ENCODE results near the gene HOXD3.

DNA sequence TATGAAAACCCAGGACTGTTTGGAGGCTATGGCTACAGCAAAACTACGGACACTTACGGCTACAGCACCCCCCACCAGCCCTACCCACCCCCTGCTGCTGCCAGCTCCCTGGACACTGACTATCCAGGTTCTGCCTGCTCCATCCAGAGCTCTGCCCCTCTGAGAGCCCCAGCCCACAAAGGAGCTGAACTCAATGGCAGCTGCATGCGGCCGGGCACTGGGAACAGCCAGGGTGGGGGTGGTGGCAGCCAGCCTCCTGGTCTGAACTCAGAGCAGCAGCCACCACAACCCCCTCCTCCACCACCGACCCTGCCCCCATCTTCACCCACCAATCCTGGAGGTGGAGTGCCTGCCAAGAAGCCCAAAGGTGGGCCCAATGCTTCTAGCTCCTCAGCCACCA is 12.1 kb downstream of the HOXD3 start:
- no peak for TF ChIP-seq RAD21 (IDR thresholded peaks at IDR 0.05; ENCODE audit: low read depth)
- no peak for TF ChIP-seq ZBTB7A (IDR thresholded peaks at IDR 0.05; ENCODE audit: low read depth)
- no peak for TF ChIP-seq CEBPB (IDR thresholded peaks at IDR 0.05)
- TF ChIP-seq YY1 (IDR thresholded peaks at IDR 0.05; ENCODE audit: low read depth): no peak
- TF ChIP-seq, protein P1, sequence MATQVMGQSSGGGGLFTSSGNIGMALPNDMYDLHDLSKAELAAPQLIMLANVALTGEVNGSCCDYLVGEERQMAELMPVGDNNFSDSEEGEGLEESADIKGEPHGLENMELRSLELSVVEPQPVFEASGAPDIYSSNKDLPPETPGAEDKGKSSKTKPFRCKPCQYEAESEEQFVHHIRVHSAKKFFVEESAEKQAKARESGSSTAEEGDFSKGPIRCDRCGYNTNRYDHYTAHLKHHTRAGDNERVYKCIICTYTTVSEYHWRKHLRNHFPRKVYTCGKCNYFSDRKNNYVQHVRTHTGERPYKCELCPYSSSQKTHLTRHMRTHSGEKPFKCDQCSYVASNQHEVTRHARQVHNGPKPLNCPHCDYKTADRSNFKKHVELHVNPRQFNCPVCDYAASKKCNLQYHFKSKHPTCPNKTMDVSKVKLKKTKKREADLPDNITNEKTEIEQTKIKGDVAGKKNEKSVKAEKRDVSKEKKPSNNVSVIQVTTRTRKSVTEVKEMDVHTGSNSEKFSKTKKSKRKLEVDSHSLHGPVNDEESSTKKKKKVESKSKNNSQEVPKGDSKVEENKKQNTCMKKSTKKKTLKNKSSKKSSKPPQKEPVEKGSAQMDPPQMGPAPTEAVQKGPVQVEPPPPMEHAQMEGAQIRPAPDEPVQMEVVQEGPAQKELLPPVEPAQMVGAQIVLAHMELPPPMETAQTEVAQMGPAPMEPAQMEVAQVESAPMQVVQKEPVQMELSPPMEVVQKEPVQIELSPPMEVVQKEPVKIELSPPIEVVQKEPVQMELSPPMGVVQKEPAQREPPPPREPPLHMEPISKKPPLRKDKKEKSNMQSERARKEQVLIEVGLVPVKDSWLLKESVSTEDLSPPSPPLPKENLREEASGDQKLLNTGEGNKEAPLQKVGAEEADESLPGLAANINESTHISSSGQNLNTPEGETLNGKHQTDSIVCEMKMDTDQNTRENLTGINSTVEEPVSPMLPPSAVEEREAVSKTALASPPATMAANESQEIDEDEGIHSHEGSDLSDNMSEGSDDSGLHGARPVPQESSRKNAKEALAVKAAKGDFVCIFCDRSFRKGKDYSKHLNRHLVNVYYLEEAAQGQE (IDR thresholded peaks at IDR 0.05; ENCODE audit: low read depth): no peak
- TF ChIP-seq EP300 (IDR thresholded peaks at IDR 0.05; ENCODE audit: borderline replicate concordance): no peak
- no peak for TF ChIP-seq CREB1 (IDR thresholded peaks at IDR 0.05; ENCODE audit: low read depth)
- TF ChIP-seq, protein P2, sequence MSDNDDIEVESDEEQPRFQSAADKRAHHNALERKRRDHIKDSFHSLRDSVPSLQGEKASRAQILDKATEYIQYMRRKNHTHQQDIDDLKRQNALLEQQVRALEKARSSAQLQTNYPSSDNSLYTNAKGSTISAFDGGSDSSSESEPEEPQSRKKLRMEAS (IDR thresholded peaks at IDR 0.05): no peak
- TF ChIP-seq, protein P3, sequence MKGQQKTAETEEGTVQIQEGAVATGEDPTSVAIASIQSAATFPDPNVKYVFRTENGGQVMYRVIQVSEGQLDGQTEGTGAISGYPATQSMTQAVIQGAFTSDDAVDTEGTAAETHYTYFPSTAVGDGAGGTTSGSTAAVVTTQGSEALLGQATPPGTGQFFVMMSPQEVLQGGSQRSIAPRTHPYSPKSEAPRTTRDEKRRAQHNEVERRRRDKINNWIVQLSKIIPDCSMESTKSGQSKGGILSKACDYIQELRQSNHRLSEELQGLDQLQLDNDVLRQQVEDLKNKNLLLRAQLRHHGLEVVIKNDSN (IDR thresholded peaks at IDR 0.05): no peak
- TF ChIP-seq TCF12 (IDR thresholded peaks at IDR 0.05; ENCODE audit: low read depth): no peak
